GM18870 (cell line): ENCODE results near the gene WDR73.

Experiments
- ATAC-seq: cut with Tn5 transposase; IDR thresholded peaks from one replicate; pipeline ENCODE4 v1.9.1; 2021; ENCODE audit warnings: moderate library complexity; ENCODE audit not compliant: unreplicated experiment

The WDR73 gene

DNA sequence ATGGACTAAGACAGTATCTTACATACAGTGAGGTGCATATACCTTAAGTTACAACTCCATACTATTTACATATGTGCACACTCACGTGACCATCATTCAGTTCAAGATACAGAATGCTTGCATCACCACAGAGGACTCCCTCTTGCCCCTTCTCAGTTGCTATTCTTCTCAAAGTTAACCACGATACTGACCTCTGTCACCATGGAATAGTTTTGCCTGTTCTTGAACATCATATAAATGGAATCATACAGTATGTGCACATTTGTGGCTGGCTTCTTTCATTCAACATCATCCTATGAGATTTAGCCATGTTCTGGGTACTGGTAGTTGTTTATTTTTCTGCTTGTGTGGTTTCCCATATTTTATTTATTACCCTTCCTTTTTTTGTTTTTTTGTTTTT lies 63.7 kb downstream of the WDR73 start:
- ATAC-seq: no peak
